Mesendoderm (in vitro differentiated cells): ENCODE data around the gene GBA3.

Experiments used
- DNase-seq: peaks from one replicate; pipeline ENCODE4 v3.0.0; 2013
- H2AK5ac ChIP-seq: 2 replicates; pipeline ENCODE4 v1.6.1; 2013; ENCODE audit warnings: low read length, inconsistent platforms
- H2BK120ac ChIP-seq: 2 replicates; pipeline ENCODE4 v1.6.1; 2013; ENCODE audit warnings: low read depth, mild to moderate bottlenecking, low read length, moderate library complexity, mixed read lengths
- H2BK15ac ChIP-seq: replicated peaks from 2 replicates; pipeline ENCODE4 v1.6.1; 2013; ENCODE audit warnings: low read depth, mild to moderate bottlenecking, moderate library complexity
- H2BK5ac ChIP-seq: 2 replicates; pipeline ENCODE4 v1.6.1; 2013; ENCODE audit warnings: low read length, inconsistent platforms
- H3K18ac ChIP-seq: 2 replicates; pipeline ENCODE4 v1.6.1; 2013; ENCODE audit warnings: mild to moderate bottlenecking, low read length, mixed read lengths
- H3K23ac ChIP-seq: one replicate; pipeline ENCODE4 v1.6.1; 2013; ENCODE audit warnings: low read length
- H3K27ac ChIP-seq: 2 replicates; pipeline ENCODE4 v1.5.1; 2013; ENCODE audit warnings: low read depth, mild to moderate bottlenecking, inconsistent platforms, low read length, moderate library complexity
- H3K27me3 ChIP-seq: 2 replicates; pipeline ENCODE4 v1.6.1; 2013; ENCODE audit warnings: low read length, control low read depth, mild to moderate bottlenecking, inconsistent platforms; ENCODE audit not compliant: insufficient read depth, poor library complexity
- H3K36me3 ChIP-seq: 2 replicates; pipeline ENCODE4 v1.6.1; 2013; ENCODE audit warnings: low read length, inconsistent platforms; ENCODE audit not compliant: control insufficient read depth, insufficient read depth
- H3K4ac ChIP-seq: one replicate; pipeline ENCODE4 v1.6.1; 2013; ENCODE audit warnings: low read depth, mild to moderate bottlenecking, low read length, moderate library complexity
- H3K4me1 ChIP-seq: 2 replicates; pipeline ENCODE4 v1.6.1; 2013; ENCODE audit warnings: low read depth, low read length, inconsistent platforms; ENCODE audit not compliant: control insufficient read depth
- H3K4me2 ChIP-seq: 2 replicates; pipeline ENCODE4 v1.6.1; 2013; ENCODE audit warnings: low read length
- H3K4me3 ChIP-seq: 2 replicates; pipeline ENCODE4 v1.5.1; 2013; ENCODE audit warnings: mild to moderate bottlenecking, low read length
- H3K56ac ChIP-seq: one replicate; pipeline ENCODE4 v1.6.1; 2013; ENCODE audit warnings: low read length
- H3K79me1 ChIP-seq: 2 replicates; pipeline ENCODE4 v1.6.1; 2013; ENCODE audit warnings: low read length, inconsistent platforms
- H3K79me2 ChIP-seq: 2 replicates; pipeline ENCODE4 v1.6.1; 2013; ENCODE audit warnings: mild to moderate bottlenecking, low read length; ENCODE audit not compliant: control insufficient read depth, insufficient read depth
- H3K9ac ChIP-seq: 2 replicates; pipeline ENCODE4 v1.6.1; 2013; ENCODE audit warnings: low read length, inconsistent platforms
- H4K5ac ChIP-seq: one replicate; pipeline ENCODE4 v1.6.1; 2013; ENCODE audit warnings: low read length
- H4K8ac ChIP-seq: one replicate; pipeline ENCODE4 v1.6.1; 2013; ENCODE audit warnings: low read depth, mild to moderate bottlenecking, control low read depth, low read length, moderate library complexity
- WGBS: extraction: QIAGEN DNeasy Blood & Tissue Kit; methylation state at CpG from one replicate; pipeline ENCODE4 v1.1.7; 2013; ENCODE audit warnings: low lambda C conversion rate, missing lambda C conversion rate; ENCODE audit not compliant: insufficient coverage; ENCODE audit errors: extremely low coverage; 5-methylcytosine and 5-hydroxymethylcytosine counted together

Gene GBA3

GRCh38 chr4:22713841-22714240, 21.1 kb downstream of the GBA3 start:
- H3K18ac ChIP-seq, result no peak overlapping the region
- H2BK15ac ChIP-seq, result no peak overlapping the region
- no peak overlapping the region for H3K27ac ChIP-seq
- no peak overlapping the region for H3K4me2 ChIP-seq
- H2BK120ac ChIP-seq, result no peak overlapping the region
- H4K8ac ChIP-seq, result no peak overlapping the region
- no peak overlapping the region for H3K9ac ChIP-seq
- no peaks in the 10 kb centered on the region for H3K27me3 ChIP-seq
- no peak for DNase-seq
- H2AK5ac ChIP-seq, result no peak overlapping the region
- no CpG with 5 or more reads among the region's 1 CpG for WGBS
- no peaks in the 10 kb centered on the region for H3K4me1 ChIP-seq
- no peak overlapping the region for H3K4ac ChIP-seq
- no peak overlapping the region for H2BK5ac ChIP-seq
- H3K4me3 ChIP-seq, result no peak overlapping the region
- H3K23ac ChIP-seq, result no peak overlapping the region
- H3K79me2 ChIP-seq, result no peaks in the 10 kb centered on the region
- no peaks in the 10 kb centered on the region for H3K36me3 ChIP-seq
- no peaks in the 10 kb centered on the region for H3K79me1 ChIP-seq
- H3K56ac ChIP-seq, result no peak overlapping the region
- no peak overlapping the region for H4K5ac ChIP-seq

- Histone ChIP-seq H2BK15ac (no peak overlapping the region), H3K27ac (no peak overlapping the region), H2BK5ac (no peak overlapping the region), H3K4me1 (no peaks in the 10 kb centered on the region), H4K8ac (no peak overlapping the region), H4K5ac (no peak overlapping the region), H3K36me3 (no peaks in the 10 kb centered on the region), H2BK120ac (no peak overlapping the region), H3K79me2 (no peaks in the 10 kb centered on the region), H3K4ac (no peak overlapping the region), H3K4me2 (no peak overlapping the region), H3K56ac (no peak overlapping the region), H3K9ac (no peak overlapping the region), H3K18ac (no peak overlapping the region), H3K23ac (no peak overlapping the region), H2AK5ac (no peak overlapping the region), H3K4me3 (no peak overlapping the region), H3K27me3 (no peaks in the 10 kb centered on the region), H3K79me1 (no peaks in the 10 kb centered on the region)
- no CpG with 5 or more reads among the region's 3 CpGs for WGBS
- DNase-seq, result no peak
Measured at GRCh38 chr4:22719218-22719617, 26.5 kb downstream of the GBA3 start.

- no CpG with 5 or more reads among the region's 2 CpGs for WGBS
- DNase-seq, result no peak
- no peak overlapping the region for H2BK120ac ChIP-seq
- H3K23ac ChIP-seq, result no peak overlapping the region
- no peak overlapping the region for H3K4me3 ChIP-seq
- no peak overlapping the region for H3K4ac ChIP-seq
- no peak overlapping the region for H2AK5ac ChIP-seq
- H3K56ac ChIP-seq, result no peak overlapping the region
- no peak overlapping the region for H3K27ac ChIP-seq
- H3K27me3 ChIP-seq, result no peaks in the 10 kb centered on the region
- no peaks in the 10 kb centered on the region for H3K79me2 ChIP-seq
- H3K79me1 ChIP-seq, result no peaks in the 10 kb centered on the region
- no peak overlapping the region for H4K8ac ChIP-seq
- no peak overlapping the region for H3K9ac ChIP-seq
- H3K36me3 ChIP-seq, result no peaks in the 10 kb centered on the region
- H3K18ac ChIP-seq, result no peak overlapping the region
- no peak overlapping the region for H2BK5ac ChIP-seq
- H2BK15ac ChIP-seq, result no peak overlapping the region
- no peak overlapping the region for H3K4me2 ChIP-seq
- H4K5ac ChIP-seq, result no peak overlapping the region
- no peaks in the 10 kb centered on the region for H3K4me1 ChIP-seq
Measured at GRCh38 chr4:22720091-22720490, 27.4 kb downstream of the GBA3 start.

GRCh38 chr4:22721204-22721603, 28.5 kb downstream of the GBA3 start:
- Histone ChIP-seq H3K36me3 (no peaks in the 10 kb centered on the region), H3K4ac (no peak overlapping the region), H2BK5ac (no peak overlapping the region), H3K18ac (no peak overlapping the region), H3K4me2 (no peak overlapping the region), H4K5ac (no peak overlapping the region), H2BK15ac (no peak overlapping the region), H3K4me1 (no peaks in the 10 kb centered on the region), H3K4me3 (no peak overlapping the region), H4K8ac (no peak overlapping the region), H3K27ac (no peak overlapping the region), H3K56ac (no peak overlapping the region), H2AK5ac (no peak overlapping the region), H2BK120ac (no peak overlapping the region), H3K79me1 (no peaks in the 10 kb centered on the region), H3K79me2 (no peaks in the 10 kb centered on the region), H3K23ac (no peak overlapping the region), H3K27me3 (no peaks in the 10 kb centered on the region), H3K9ac (no peak overlapping the region)
- no CpG with 5 or more reads among the region's 1 CpG for WGBS
- no peak for DNase-seq

- H3K4me3 ChIP-seq, result no peak overlapping the region
- H3K79me2 ChIP-seq, result no peaks in the 10 kb centered on the region
- H2BK120ac ChIP-seq, result no peak overlapping the region
- no peak overlapping the region for H3K9ac ChIP-seq
- H3K23ac ChIP-seq, result no peak overlapping the region
- no peaks in the 10 kb centered on the region for H3K27me3 ChIP-seq
- H4K5ac ChIP-seq, result no peak overlapping the region
- no peaks in the 10 kb centered on the region for H3K36me3 ChIP-seq
- WGBS, result no CpG with 5 or more reads among the region's 3 CpGs
- no peak overlapping the region for H3K27ac ChIP-seq
- H2BK15ac ChIP-seq, result no peak overlapping the region
- no peak overlapping the region for H3K18ac ChIP-seq
- H2AK5ac ChIP-seq, result no peak overlapping the region
- H3K56ac ChIP-seq, result no peak overlapping the region
- no peak for DNase-seq
- no peak overlapping the region for H4K8ac ChIP-seq
- H3K4me1 ChIP-seq, result no peaks in the 10 kb centered on the region
- no peak overlapping the region for H2BK5ac ChIP-seq
- H3K4ac ChIP-seq, result no peak overlapping the region
- no peak overlapping the region for H3K4me2 ChIP-seq
- no peaks in the 10 kb centered on the region for H3K79me1 ChIP-seq
Measured at GRCh38 chr4:22730021-22730420, 37.3 kb downstream of the GBA3 start.

GRCh38 chr4:22733816-22734215, 41.1 kb downstream of the GBA3 start:
- H3K27ac ChIP-seq, result no peak overlapping the region
- H3K79me2 ChIP-seq, result no peaks in the 10 kb centered on the region
- DNase-seq, result no peak
- no peak overlapping the region for H3K9ac ChIP-seq
- H3K56ac ChIP-seq, result no peak overlapping the region
- H3K4me1 ChIP-seq, result no peaks in the 10 kb centered on the region
- H4K5ac ChIP-seq, result no peak overlapping the region
- H2AK5ac ChIP-seq, result no peak overlapping the region
- no peak overlapping the region for H2BK5ac ChIP-seq
- H2BK15ac ChIP-seq, result no peak overlapping the region
- no peak overlapping the region for H3K4me3 ChIP-seq
- no peak overlapping the region for H3K4me2 ChIP-seq
- no peaks in the 10 kb centered on the region for H3K79me1 ChIP-seq
- no CpG with 5 or more reads among the region's 3 CpGs for WGBS
- no peak overlapping the region for H3K23ac ChIP-seq
- no peak overlapping the region for H3K4ac ChIP-seq
- no peak overlapping the region for H2BK120ac ChIP-seq
- no peak overlapping the region for H4K8ac ChIP-seq
- no peaks in the 10 kb centered on the region for H3K27me3 ChIP-seq
- no peaks in the 10 kb centered on the region for H3K36me3 ChIP-seq
- H3K18ac ChIP-seq, result no peak overlapping the region
